ENCODE results near the gene NEU4. TPM values are rescaled to one million over a fixed set of nuclear protein-coding genes. Genes with fewer than 3 reads are reported as not detected.

The NEU4 gene
- total RNA-seq, 1 donor from 2014 or later = 0.09 TPM

GRCh38 chr2:241853651-241854341 lies 44.8 kb downstream of the NEU4 start:
- no peak overlapping the region for H3K27ac Mint-ChIP-seq (ENCODE audit: unreplicated experiment)
- Histone ChIP-seq H4K20me1 (ENCODE audit: insufficient read depth, low read length) (no peaks in the 10 kb centered on the region), H3K27ac (ENCODE audit: low read depth, low read length) (no peak overlapping the region), H3K4me3 (ENCODE audit: insufficient read depth, low read depth, low read length) (no peak overlapping the region), H3K4me2 (ENCODE audit: low read length) (no peak overlapping the region), H3K9ac (ENCODE audit: low read length) (no peak overlapping the region), H3K79me2 (ENCODE audit: insufficient read depth, low read length) (no peaks in the 10 kb centered on the region), H3K9me3 (ENCODE audit: insufficient read depth, low read depth, low read length) (no peaks in the 10 kb centered on the region), H3K4me1 (ENCODE audit: insufficient read depth, low read length) (peaks cover 9% of the 10 kb centered on the region), H3K27me3 (ENCODE audit: insufficient read depth, low read length) (no peaks in the 10 kb centered on the region), H3K36me3 (ENCODE audit: insufficient read depth, low read length) (no peaks in the 10 kb centered on the region), H2AFZ (ENCODE audit: low read depth, low read length) (no peak overlapping the region)
- DNase-seq (ENCODE audit: low read depth) (peak; percentile 37), FAIRE-seq (no peak)
- no peak for TF ChIP-seq EZH2 (IDR thresholded peaks at IDR 0.05; ENCODE audit: insufficient read depth, low read length)
- TF ChIP-seq CTCF (IDR thresholded peaks at IDR 0.05; ENCODE audit: insufficient read depth, low read depth, low read length) = no peak
- H3K4me3 Mint-ChIP-seq (ENCODE audit: unreplicated experiment) = no peak overlapping the region
- no peaks in the 10 kb centered on the region for H3K9me3 Mint-ChIP-seq (ENCODE audit: unreplicated experiment)
- peaks cover 13% of the 10 kb centered on the region for H3K27me3 Mint-ChIP-seq (ENCODE audit: low read depth, unreplicated experiment)
- no peaks in the 10 kb centered on the region for H3K36me3 Mint-ChIP-seq (ENCODE audit: low read depth, unreplicated experiment)
- no peaks in the 10 kb centered on the region for H3K4me1 Mint-ChIP-seq (ENCODE audit: low read depth, unreplicated experiment)

- H3K4me1 ChIP-seq (ENCODE audit: insufficient read depth, low read length) = peaks cover 9% of the 10 kb centered on the region
- H3K27ac ChIP-seq (ENCODE audit: low read depth, low read length) = no peak overlapping the region
- Mint-ChIP-seq H3K4me3 (ENCODE audit: unreplicated experiment) (no peak overlapping the region), H3K36me3 (ENCODE audit: low read depth, unreplicated experiment) (no peaks in the 10 kb centered on the region), H3K27ac (ENCODE audit: unreplicated experiment) (no peak overlapping the region), H3K27me3 (ENCODE audit: low read depth, unreplicated experiment) (peaks cover 12% of the 10 kb centered on the region), H3K9me3 (ENCODE audit: unreplicated experiment) (no peaks in the 10 kb centered on the region), H3K4me1 (ENCODE audit: low read depth, unreplicated experiment) (no peaks in the 10 kb centered on the region)
- H3K36me3 ChIP-seq (ENCODE audit: insufficient read depth, low read length) = no peaks in the 10 kb centered on the region
- TF ChIP-seq EZH2 (IDR thresholded peaks at IDR 0.05; ENCODE audit: insufficient read depth, low read length) (no peak), CTCF (IDR thresholded peaks at IDR 0.05; ENCODE audit: insufficient read depth, low read depth, low read length) (no peak)
- no peak for DNase-seq (ENCODE audit: low read depth)
- no peak for FAIRE-seq
- H3K4me3 ChIP-seq (ENCODE audit: insufficient read depth, low read depth, low read length) = no peak overlapping the region
- H3K9me3 ChIP-seq (ENCODE audit: insufficient read depth, low read depth, low read length) = no peaks in the 10 kb centered on the region
- H3K27me3 ChIP-seq (ENCODE audit: insufficient read depth, low read length) = no peaks in the 10 kb centered on the region
- H3K79me2 ChIP-seq (ENCODE audit: insufficient read depth, low read length) = no peaks in the 10 kb centered on the region
- H4K20me1 ChIP-seq (ENCODE audit: insufficient read depth, low read length) = no peaks in the 10 kb centered on the region
- no peak overlapping the region for H2AFZ ChIP-seq (ENCODE audit: low read depth, low read length)
- H3K4me2 ChIP-seq (ENCODE audit: low read length) = no peak overlapping the region
- no peak overlapping the region for H3K9ac ChIP-seq (ENCODE audit: low read length)
Observed at GRCh38 chr2:241854342-241855244, 45.6 kb downstream of the NEU4 start.

Measured in astrocyte (in vitro differentiated cells and primary cell).